Caco-2 (cell line): ENCODE results near the gene PRCC. TPM values are rescaled to one million over a fixed set of nuclear protein-coding genes. Genes with fewer than 3 reads are reported as not detected.

Experiments
- BruUV-seq: library from RNA; stranded (reverse); fragments of 400-500 nt; replicated peaks from 2 replicates; lab custom pipeline; 2021; lab: Mats Ljungman, UMichigan
- CTCF ChIA-PET: fragments of 300-600 bp; sonication (Branson Sonifier 250); formaldehyde crosslinking; loops from one replicate; lab custom pipeline; 2022; ENCODE audit warnings: antibody characterized with exemption; lab: Charles Lee
- POLR2A ChIA-PET: fragments of 300-600 bp; sonication (Branson Sonifier 250); formaldehyde crosslinking; loops from one replicate; lab custom pipeline; 2022; ENCODE audit warnings: antibody characterized with exemption; lab: Charles Lee
- DNase-seq, 2 experiments: peaks; one replicate each; pipeline versions ENCODE4 v3.0.0 to v3.0.0-alpha.2; 2020 to 2022
- H3K27me3 ChIP-seq: replicated peaks from 2 replicates; pipeline ENCODE4 v1.6.0; 2011; ENCODE audit warnings: low read length; ENCODE audit not compliant: control insufficient read depth, insufficient read depth
- H3K36me3 ChIP-seq: 2 replicates; pipeline ENCODE4 v1.5.1; 2011; ENCODE audit warnings: low read length; ENCODE audit not compliant: control insufficient read depth, insufficient read depth
- H3K4me1 ChIP-seq: fragments of 250-450 bp; sonication (Bioruptor Pico); 2 replicates; pipeline ENCODE4 v1.5.1; 2020; ENCODE audit warnings: mild to moderate bottlenecking
- H3K4me3 ChIP-seq: 2 replicates; pipeline ENCODE4 v1.5.1; 2011; ENCODE audit warnings: low read depth, mild to moderate bottlenecking, control low read depth, low read length
- H3K9me3 ChIP-seq: fragments of 250-450 bp; sonication (Bioruptor Pico); 2 replicates; pipeline ENCODE4 v1.5.1; 2020; ENCODE audit warnings: mild to moderate bottlenecking, moderate library complexity
- H3K27ac Mint-ChIP-seq: one replicate; pipeline ENCODE4 v1.8.0; 2022; ENCODE audit warnings: mixed read lengths; ENCODE audit not compliant: unreplicated experiment
- H3K27me3 Mint-ChIP-seq: one replicate; pipeline ENCODE4 v1.8.0; 2022; ENCODE audit warnings: mixed read lengths; ENCODE audit not compliant: insufficient read depth, unreplicated experiment
- H3K36me3 Mint-ChIP-seq: one replicate; pipeline ENCODE4 v1.8.0; 2022; ENCODE audit warnings: mild to moderate bottlenecking, mixed read lengths; ENCODE audit not compliant: insufficient read depth, unreplicated experiment
- H3K4me1 Mint-ChIP-seq: one replicate; pipeline ENCODE4 v1.8.0; 2022; ENCODE audit warnings: low read depth, mixed read lengths; ENCODE audit not compliant: unreplicated experiment
- H3K4me3 Mint-ChIP-seq: one replicate; pipeline ENCODE4 v1.8.0; 2022; ENCODE audit warnings: mild to moderate bottlenecking, moderate library complexity, mixed read lengths; ENCODE audit not compliant: unreplicated experiment
- H3K9me3 Mint-ChIP-seq: one replicate; pipeline ENCODE4 v1.8.0; 2022; ENCODE audit warnings: mixed read lengths; ENCODE audit not compliant: unreplicated experiment
- CTCF ChIP-seq, 2 experiments: fragments of 200-600 bp in 1 of 2; IDR thresholded peaks; 1 replicate in 1 of 2; 2 replicates in 1 of 2; pipeline versions ENCODE4 v1.5.1 to v1.8.0; 2011 to 2022; ENCODE audit warnings: antibody characterized with exemption in 1 of 2, control low read depth in 1 of 2, inconsistent platforms in 1 of 2, low read depth in 1 of 2, low read length in 1 of 2, mild to moderate bottlenecking in 1 of 2, moderate library complexity in 1 of 2; ENCODE audit not compliant: insufficient read depth in 1 of 2, severe bottlenecking in 1 of 2, unreplicated experiment in 1 of 2
- intact Hi-C: fragments of 100-400 bp; cut with micrococcal nuclease; formaldehyde crosslinking; loops from one replicate; pipeline ENCODE4 v1.10.0; 2022; ENCODE audit not compliant: unreplicated experiment
- total RNA-seq: library from RNA; stranded (reverse); gene quantifications from 2 replicates; pipeline ENCODE4 v1.2.3, GENCODE V29; 2022

The PRCC gene
- total RNA-seq, 1 experiment from 2014 or later, result 101 TPM

GRCh38 chr1:156751451-156751756, 15.9 kb upstream of the PRCC start, which contains the start of gene HDGF:
TSS of gene HDGF (minus strand) at chr1:156751675. CDS start at chr1:156751429, 246 bp downstream.
- Mint-ChIP-seq H3K4me3 (peak within 1 kb of the TSS; percentile 79), H3K9me3 (no peaks in the 10 kb centered on the region), H3K36me3 (peaks cover 28% of the 10 kb centered on the region), H3K27me3 (no peaks in the 10 kb centered on the region), H3K27ac (peak within 1 kb of the TSS; percentile 100), H3K4me1 (peaks cover 21% of the 10 kb centered on the region)
- H3K27me3 ChIP-seq, result no peaks in the 10 kb centered on the region
- peaks cover 3% of the 10 kb centered on the region for H3K36me3 ChIP-seq
- POLR2A ChIA-PET, result interaction anchor here (0.6 to 3.3 kb wide), 11 partner anchors 11 to 439 kb away, joined by 3 to 74 read pairs (median 4); partner anchors contain the start of genes ISG20L2, METTL25B, MRPL24 and PRCC
- no TSS peak for BruUV-seq
- DNase-seq, result no peak
- no peaks in the 10 kb centered on the region for H3K9me3 ChIP-seq
- H3K4me1 ChIP-seq, result peaks cover 34% of the 10 kb centered on the region
- TF ChIP-seq CTCF (IDR thresholded peaks at IDR 0.05; ENCODE audit: insufficient read depth in 1 of 2, low read depth in 1 of 2, low read length in 1 of 2, severe bottlenecking in 1 of 2, unreplicated experiment in 1 of 2), result no peak
- peak within 1 kb of the TSS; percentile 55 for H3K4me3 ChIP-seq
- CTCF ChIA-PET, result interaction anchor here (0.6 to 2.5 kb wide), 8 partner anchors 10 to 62 kb away, joined by 3 to 24 read pairs (median 4); partner anchors contain the start of genes ISG20L2, METTL25B, MRPL24 and PRCC
- intact Hi-C loops, result loop anchor here (1.0 kb wide), 2 partner anchors 16 to 23 kb away; partner anchors contain the start of genes ISG20L2, METTL25B and PRCC

GRCh38 chr1:156751757-156752481, 15.4 kb upstream of the PRCC start:
- no TSS peak for BruUV-seq
- H3K27me3 ChIP-seq, result no peaks in the 10 kb centered on the region
- H3K27me3 Mint-ChIP-seq, result no peaks in the 10 kb centered on the region
- H3K4me1 Mint-ChIP-seq, result peaks cover 21% of the 10 kb centered on the region
- H3K4me3 Mint-ChIP-seq, result peak overlapping the region; percentile 79
- peak overlapping the region; percentile 100 for H3K27ac Mint-ChIP-seq
- peak in 1 of 2 experiments; percentile 23 for TF ChIP-seq CTCF (IDR thresholded peaks at IDR 0.05; ENCODE audit: insufficient read depth in 1 of 2, low read depth in 1 of 2, low read length in 1 of 2, severe bottlenecking in 1 of 2, unreplicated experiment in 1 of 2)
- peaks cover 34% of the 10 kb centered on the region for H3K4me1 ChIP-seq
- intact Hi-C loops, result loop anchor here (1.0 kb wide), 2 partner anchors 15 to 24 kb away; partner anchors contain the start of genes ISG20L2, METTL25B and PRCC
- H3K9me3 ChIP-seq, result no peaks in the 10 kb centered on the region
- CTCF ChIA-PET, result interaction anchor here (0.6 to 2.5 kb wide), 9 partner anchors 10 to 63 kb away, joined by 3 to 24 read pairs (median 4); partner anchors contain the start of genes ISG20L2, METTL25B, MRPL24 and PRCC
- H3K4me3 ChIP-seq, result peak overlapping the region; percentile 55
- H3K9me3 Mint-ChIP-seq, result no peaks in the 10 kb centered on the region
- peaks cover 3% of the 10 kb centered on the region for H3K36me3 ChIP-seq
- peak; percentile 96 to 99 for DNase-seq
- POLR2A ChIA-PET, result interaction anchor here (0.6 to 3.3 kb wide), 10 partner anchors 11 to 439 kb away, joined by 3 to 74 read pairs (median 4); partner anchors contain the start of genes ISG20L2, METTL25B, MRPL24 and PRCC
- H3K36me3 Mint-ChIP-seq, result peaks cover 23% of the 10 kb centered on the region

GRCh38 chr1:156752843-156753482, 14.4 kb upstream of the PRCC start:
- Histone ChIP-seq H3K9me3 (no peaks in the 10 kb centered on the region), H3K27me3 (no peaks in the 10 kb centered on the region), H3K4me1 (peaks cover 29% of the 10 kb centered on the region), H3K4me3 (peak overlapping the region; percentile 55), H3K36me3 (peaks cover 3% of the 10 kb centered on the region)
- Mint-ChIP-seq H3K9me3 (no peaks in the 10 kb centered on the region), H3K36me3 (peaks cover 18% of the 10 kb centered on the region), H3K4me1 (peaks cover 13% of the 10 kb centered on the region), H3K27me3 (no peaks in the 10 kb centered on the region), H3K27ac (peak overlapping the region; percentile 100), H3K4me3 (peak overlapping the region; percentile 79)
- intact Hi-C loops, result no loop called here
- CTCF ChIA-PET, result interaction anchor here (0.6 to 2.5 kb wide), 6 partner anchors 8 to 137 kb away, joined by 3 to 24 read pairs (median 8); partner anchors contain the start of genes ISG20L2, METTL25B and MRPL24
- TSS peak; percentile 55 for BruUV-seq
- TF ChIP-seq CTCF (IDR thresholded peaks at IDR 0.05; ENCODE audit: insufficient read depth in 1 of 2, low read depth in 1 of 2, low read length in 1 of 2, severe bottlenecking in 1 of 2, unreplicated experiment in 1 of 2), result no peak
- POLR2A ChIA-PET, result interaction anchor here (1.6 to 3.3 kb wide), 4 partner anchors 12 to 63 kb away, joined by 4 to 74 read pairs (median 30); partner anchors contain the start of genes ISG20L2, METTL25B, MRPL24 and PRCC
- no peak for DNase-seq
